H1 (cell line): Measurements from ENCODE around the gene DNAH8. TPM values are rescaled to one million over a fixed set of nuclear protein-coding genes. Genes with fewer than 3 reads are reported as not detected.

Source experiments
- CTCF ChIA-PET: fragments of 300-600 bp; sonication (Branson Sonifier 250); formaldehyde crosslinking; loops from one replicate; lab custom pipeline; 2021; ENCODE audit not compliant: partially characterized antibody; lab: Charles Lee
- POLR2A ChIA-PET: fragments of 300-600 bp; sonication (Branson Sonifier 250); formaldehyde crosslinking; loops from one replicate; lab custom pipeline; 2021; ENCODE audit warnings: inconsistent platforms; ENCODE audit not compliant: partially characterized antibody; lab: Charles Lee
- DNase-seq, 2 experiments: peaks; one replicate each; pipeline versions ENCODE4 v3.0.0 to v3.0.0-alpha.2; 2010 to 2022; ENCODE audit warnings: low spot score in 2 of 2, low read depth in 1 of 2, mixed read lengths in 1 of 2
- FAIRE-seq: peaks from 2 replicates; lab custom pipeline; 2011; peaks lifted over from hg19 to GRCh38; lab: Jason Lieb, UNC
- H2AFZ ChIP-seq: 2 replicates; pipeline ENCODE4 v1.8.1; 2012; ENCODE audit warnings: low read length, inconsistent platforms
- H2AK5ac ChIP-seq: 2 replicates; pipeline ENCODE4 v1.6.1; 2013; ENCODE audit warnings: low read depth, low read length
- H2BK120ac ChIP-seq: replicated peaks from 2 replicates; pipeline ENCODE3; 2013; ENCODE audit warnings: low read depth, low read length, inconsistent platforms
- H2BK12ac ChIP-seq: 2 replicates; pipeline ENCODE4 v1.6.1; 2013; ENCODE audit warnings: low read depth, low read length
- H2BK15ac ChIP-seq: 2 replicates; pipeline ENCODE4 v1.6.1; 2013; ENCODE audit warnings: low read length
- H2BK20ac ChIP-seq: 2 replicates; pipeline ENCODE4 v1.6.1; 2013; ENCODE audit warnings: low read length
- H2BK5ac ChIP-seq: 2 replicates; pipeline ENCODE4 v1.6.1; 2013; ENCODE audit warnings: low read depth, low read length
- H3K14ac ChIP-seq: 2 replicates; pipeline ENCODE4 v1.6.1; 2013; ENCODE audit warnings: inconsistent platforms; ENCODE audit not compliant: insufficient read length
- H3K18ac ChIP-seq: 2 replicates; pipeline ENCODE4 v1.6.1; 2013; ENCODE audit warnings: low read length; ENCODE audit errors: extremely low read depth
- H3K23ac ChIP-seq: 2 replicates; pipeline ENCODE4 v1.6.1; 2013; ENCODE audit warnings: inconsistent platforms; ENCODE audit not compliant: insufficient read length
- H3K23me2 ChIP-seq: 2 replicates; pipeline ENCODE4 v1.6.1; 2013; ENCODE audit warnings: low read depth, low read length
- H3K27ac ChIP-seq: 2 replicates; pipeline ENCODE4 v1.6.1; 2011; ENCODE audit warnings: low read depth, low read length, inconsistent platforms
- H3K27me3 ChIP-seq, 4 experiments: replicated peaks in 1 of 4; 1 replicate in 1 of 4; 2 replicates in 3 of 4; pipeline versions ENCODE4 v1.6.1 to v1.8.1; 2011 to 2013; ENCODE audit warnings: low read length in 3 of 4, mild to moderate bottlenecking in 3 of 4, inconsistent platforms in 2 of 4, mixed read lengths in 2 of 4, moderate library complexity in 1 of 4; ENCODE audit not compliant: control insufficient read depth in 3 of 4, insufficient read depth in 3 of 4; ENCODE audit errors: extremely low read depth in 1 of 4
- H3K36me3 ChIP-seq, 4 experiments: 2 replicates each; pipeline versions ENCODE4 v1.6.1 to v1.8.1; 2011 to 2013; ENCODE audit warnings: mild to moderate bottlenecking in 4 of 4, low read length in 3 of 4, moderate library complexity in 2 of 4, control low read depth in 1 of 4, inconsistent platforms in 1 of 4; ENCODE audit not compliant: insufficient read depth in 4 of 4, control insufficient read depth in 2 of 4
- H3K4ac ChIP-seq: replicated peaks from 2 replicates; pipeline ENCODE3; 2013; ENCODE audit warnings: low read length, low read depth, mixed read lengths, inconsistent platforms; ENCODE audit not compliant: insufficient read length
- H3K4me1 ChIP-seq, 4 experiments: replicated peaks in 1 of 4; 1 replicate in 1 of 4; 2 replicates in 3 of 4; pipeline versions ENCODE4 v1.6.1 to v1.8.1; 2011 to 2013; ENCODE audit warnings: low read length in 3 of 4, inconsistent platforms in 2 of 4, mixed read lengths in 1 of 4; ENCODE audit not compliant: insufficient read depth in 4 of 4, control insufficient read depth in 3 of 4
- H3K4me2 ChIP-seq, 2 experiments: 2 replicates each; pipeline versions ENCODE4 v1.6.1 to v1.8.1; 2011 to 2013; ENCODE audit warnings: low read depth in 2 of 2, low read length in 2 of 2, control low read depth in 1 of 2, inconsistent platforms in 1 of 2, mild to moderate bottlenecking in 1 of 2; ENCODE audit not compliant: insufficient read depth in 1 of 2
- H3K4me3 ChIP-seq, 4 experiments: fragments of 200-600, 300-600 bp in 1 of 4; sonication (generic), shearing (Covaris generic), sonication (Bioruptor Twin) in 1 of 4; 2 replicates each; pipeline versions ENCODE4 v1.5.1 to v1.8.1; 2011 to 2016; ENCODE audit warnings: low read length in 4 of 4, low read depth in 3 of 4, control low read depth in 2 of 4, inconsistent platforms in 2 of 4, mild to moderate bottlenecking in 2 of 4, mixed read lengths in 1 of 4, moderate library complexity in 1 of 4; ENCODE audit not compliant: insufficient read depth in 2 of 4; ENCODE audit errors: extremely low read depth in 1 of 4
- H3K56ac ChIP-seq: replicated peaks from 2 replicates; pipeline ENCODE3; 2013; ENCODE audit warnings: low read depth, mild to moderate bottlenecking, mixed read lengths, low read length, inconsistent platforms; ENCODE audit not compliant: insufficient read length
- H3K79me1 ChIP-seq: 2 replicates; pipeline ENCODE4 v1.6.1; 2013; ENCODE audit warnings: low read depth, low read length, control low read depth
- H3K79me2 ChIP-seq, 2 experiments: 2 replicates each; pipeline versions ENCODE4 v1.6.1 to v1.8.1; 2012 to 2013; ENCODE audit warnings: low read length in 2 of 2, mild to moderate bottlenecking in 2 of 2, inconsistent platforms in 1 of 2; ENCODE audit not compliant: insufficient read depth in 2 of 2, control insufficient read depth in 1 of 2
- H3K9ac ChIP-seq, 4 experiments: replicated peaks in 1 of 4; 1 replicate in 1 of 4; 2 replicates in 3 of 4; pipeline versions ENCODE4 v1.6.1 to v1.8.1; 2011 to 2013; ENCODE audit warnings: low read depth in 3 of 4, low read length in 3 of 4, control low read depth in 2 of 4, mild to moderate bottlenecking in 2 of 4, moderate library complexity in 2 of 4, inconsistent platforms in 1 of 4; ENCODE audit errors: extremely low read depth in 1 of 4
- H3K9me3 ChIP-seq, 2 experiments: 2 replicates each; pipeline versions ENCODE4 v1.6.1 to v1.8.1; 2012 to 2013; ENCODE audit warnings: mild to moderate bottlenecking in 2 of 2, moderate library complexity in 2 of 2, control low read depth in 1 of 2, inconsistent platforms in 1 of 2, low read depth in 1 of 2, low read length in 1 of 2, mixed read lengths in 1 of 2; ENCODE audit not compliant: insufficient read depth in 2 of 2
- H4K20me1 ChIP-seq, 2 experiments: replicated peaks in 1 of 2; 2 replicates each; pipeline versions ENCODE3 to v1.8.1; 2011 to 2013; ENCODE audit warnings: inconsistent platforms in 2 of 2, low read length in 2 of 2, mild to moderate bottlenecking in 1 of 2; ENCODE audit not compliant: insufficient read depth in 2 of 2, control insufficient read depth in 1 of 2
- H4K5ac ChIP-seq: 2 replicates; pipeline ENCODE4 v1.6.1; 2013; ENCODE audit warnings: low read length, low read depth, mixed read lengths, inconsistent platforms; ENCODE audit not compliant: insufficient read length
- H4K8ac ChIP-seq: 2 replicates; pipeline ENCODE4 v1.8.0; 2013; ENCODE audit warnings: mild to moderate bottlenecking, moderate library complexity, low read length, inconsistent platforms; ENCODE audit not compliant: insufficient read depth; ENCODE audit errors: extremely low read depth
- H4K91ac ChIP-seq: replicated peaks from 2 replicates; pipeline ENCODE3; 2013; ENCODE audit warnings: low read length, mixed read lengths, inconsistent platforms; ENCODE audit not compliant: insufficient read length
- BRCA1 ChIP-seq: IDR thresholded peaks from 2 replicates; pipeline ENCODE4 v1.6.1; 2012; ENCODE audit warnings: low read depth, low read length, improper control_type of control experiment
- CHD2 ChIP-seq: IDR thresholded peaks from 2 replicates; pipeline ENCODE4 v1.6.1; 2012; ENCODE audit warnings: low read length, improper control_type of control experiment
- CTBP2 ChIP-seq: IDR thresholded peaks from 2 replicates; pipeline ENCODE4 v1.7.0; 2011; ENCODE audit warnings: borderline replicate concordance, mild to moderate bottlenecking, moderate library complexity, mixed read lengths, low read length; ENCODE audit not compliant: insufficient read depth, insufficient read length
- EP300 ChIP-seq, 2 experiments: IDR thresholded peaks; 1 replicate in 1 of 2; 2 replicates in 1 of 2; pipeline ENCODE4 v1.6.1; 2011 to 2012; ENCODE audit warnings: low read depth in 2 of 2, low read length in 2 of 2, mild to moderate bottlenecking in 2 of 2, borderline replicate concordance in 1 of 2, inconsistent platforms in 1 of 2, moderate library complexity in 1 of 2
- FOSL1 ChIP-seq: IDR thresholded peaks from 2 replicates; pipeline ENCODE4 v1.6.1; 2011; ENCODE audit warnings: mild to moderate bottlenecking, low read depth, low read length, moderate library complexity; ENCODE audit not compliant: insufficient read depth
- HDAC6 ChIP-seq: IDR thresholded peaks from one replicate; pipeline ENCODE4 v1.7.1; 2012; ENCODE audit warnings: low read depth, mild to moderate bottlenecking, inconsistent platforms, low read length, moderate library complexity
- KDM5A ChIP-seq: fragments of 200-600 bp; IDR thresholded peaks from 2 replicates; pipeline ENCODE4 v1.7.1; 2012; ENCODE audit warnings: mild to moderate bottlenecking, low read length, inconsistent platforms, mixed read lengths
- RNF2 ChIP-seq: fragments of 200-900, 300-1000 bp; sonication (generic); IDR thresholded peaks from 2 replicates; pipeline ENCODE4 v1.7.1; 2016; ENCODE audit warnings: borderline replicate concordance, low read depth, mild to moderate bottlenecking, antibody characterized with exemption, low read length; ENCODE audit not compliant: poor library complexity, severe bottlenecking; ENCODE audit errors: missing control alignments
- SP4 ChIP-seq: IDR thresholded peaks from 2 replicates; pipeline ENCODE4 v1.6.1; 2012; ENCODE audit warnings: low read length, inconsistent platforms
- TAF1 ChIP-seq: IDR thresholded peaks from 2 replicates; pipeline ENCODE4 v1.6.1; 2011; ENCODE audit warnings: mild to moderate bottlenecking, low read depth, low read length
- TBP ChIP-seq: IDR thresholded peaks from 2 replicates; pipeline ENCODE4 v1.6.1; 2011; ENCODE audit warnings: low read depth, low read length, improper control_type of control experiment
- WGBS, 2 experiments: shearing (Covaris generic) in 1 of 2; methylation state at CpG; one replicate each; pipeline versions ENCODE4 v1.1.6 to v1.1.7; 2013 to 2015; ENCODE audit warnings: low lambda C conversion rate in 2 of 2, mixed read lengths in 2 of 2, inconsistent platforms in 1 of 2, low coverage in 1 of 2, missing lambda C conversion rate in 1 of 2; ENCODE audit not compliant: insufficient replicate concordance in 2 of 2, insufficient coverage in 1 of 2, insufficient read length in 1 of 2; ENCODE audit errors: extremely low coverage in 1 of 2, missing lambda C conversion rate in 1 of 2; 5-methylcytosine and 5-hydroxymethylcytosine counted together
- polyA plus RNA-seq, 7 experiments: library from polyadenylated mRNA; depleted of rRNA in 3 of 7; stranded (reverse) in 5 of 7; unstranded in 2 of 7; fragments of >200 nt in 5 of 7; fragments of 200-250 nt in 2 of 7; gene quantifications; 1 replicate in 5 of 7; 2 replicates in 1 of 7; 4 replicates in 1 of 7; pipeline versions ENCODE4 v1.2.1 to v1.2.3, GENCODE V29; 2011 to 2013; ENCODE audit warnings: missing spikeins in 2 of 7, mixed read lengths in 2 of 7
- total RNA-seq: library from RNA; stranded (reverse); fragmentation: NEBNext Ultra II Directional; extraction: Animal tissue kit (Norgen Biotek cat#: 25700); gene quantifications from 2 replicates; pipeline ENCODE4 v1.2.1, GENCODE V29; 2021
- TF ChIP-seq, protein P1 (sequence below), 3 experiments: IDR thresholded peaks; 1 replicate in 2 of 3; 2 replicates in 1 of 3; pipeline versions ENCODE4 v1.5.1 to v1.6.1; 2011; ENCODE audit warnings: low read length in 3 of 3, mild to moderate bottlenecking in 3 of 3, inconsistent platforms in 2 of 3, low read depth in 1 of 3, moderate library complexity in 1 of 3; ENCODE audit not compliant: insufficient read depth in 1 of 3; ENCODE audit errors: control extremely low read depth in 1 of 3

DNAH8 gene
- total and polyA plus RNA-seq, 2 of the 8 experiments (the other 6 are each of a cell fraction or from before 2014, with no cell fraction given) = under 0.01 TPM; not detected in 1

- Histone ChIP-seq H4K8ac (no peak overlapping the region), H2BK120ac (no peak overlapping the region), H3K14ac (no peak overlapping the region), H3K4me2 (no peak overlapping the region), H3K4ac (no peak overlapping the region), H3K27ac (no peak overlapping the region), H4K91ac (no peak overlapping the region), H3K9ac (no peak overlapping the region), H2BK5ac (no peak overlapping the region), H3K4me1 (no peaks in the 10 kb centered on the region; a peak in 1 of 7 replicates), H4K20me1 (no peaks in the 10 kb centered on the region), H2AK5ac (no peak overlapping the region), H3K9me3 (no peaks in the 10 kb centered on the region), H3K27me3 (no peaks in the 10 kb centered on the region), H3K4me3 (no peak overlapping the region), H3K79me1 (no peaks in the 10 kb centered on the region), H3K79me2 (no peaks in the 10 kb centered on the region), H2BK20ac (no peak overlapping the region), H3K23me2 (no peaks in the 10 kb centered on the region), H2AFZ (no peak overlapping the region), H2BK15ac (no peak overlapping the region), H3K23ac (no peak overlapping the region), H4K5ac (no peak overlapping the region), H3K56ac (no peak overlapping the region), H2BK12ac (no peak overlapping the region), H3K36me3 (no peaks in the 10 kb centered on the region), H3K18ac (no peak overlapping the region)
- FAIRE-seq (no peak), DNase-seq (no peak)
- whole genome bisulfite sequencing, 2 experiments = 91% methylated on average over 3 of the region's 3 CpGs; no CpG with 5 or more reads in 1 of the 2 experiments
- CTCF ChIA-PET = interaction anchor here (0.6 to 1.3 kb wide), 2 partner anchors 8 to 19 kb away, joined by 3 to 4 read pairs; no protein-coding TSS in a partner anchor
- POLR2A ChIA-PET = no interaction called here
- TF ChIP-seq SP4 (no peak), KDM5A (no peak), BRCA1 (no peak), EP300 (IDR thresholded peaks at IDR 0.05; ENCODE audit: borderline replicate concordance in 1 of 2, low read depth in 2 of 2, low read length in 2 of 2) (no peak), CTBP2 (no peak), TBP (no peak), RNF2 (no peak), HDAC6 (no peak), TAF1 (no peak), CHD2 (no peak), FOSL1 (no peak)
- TF ChIP-seq, protein P1, sequence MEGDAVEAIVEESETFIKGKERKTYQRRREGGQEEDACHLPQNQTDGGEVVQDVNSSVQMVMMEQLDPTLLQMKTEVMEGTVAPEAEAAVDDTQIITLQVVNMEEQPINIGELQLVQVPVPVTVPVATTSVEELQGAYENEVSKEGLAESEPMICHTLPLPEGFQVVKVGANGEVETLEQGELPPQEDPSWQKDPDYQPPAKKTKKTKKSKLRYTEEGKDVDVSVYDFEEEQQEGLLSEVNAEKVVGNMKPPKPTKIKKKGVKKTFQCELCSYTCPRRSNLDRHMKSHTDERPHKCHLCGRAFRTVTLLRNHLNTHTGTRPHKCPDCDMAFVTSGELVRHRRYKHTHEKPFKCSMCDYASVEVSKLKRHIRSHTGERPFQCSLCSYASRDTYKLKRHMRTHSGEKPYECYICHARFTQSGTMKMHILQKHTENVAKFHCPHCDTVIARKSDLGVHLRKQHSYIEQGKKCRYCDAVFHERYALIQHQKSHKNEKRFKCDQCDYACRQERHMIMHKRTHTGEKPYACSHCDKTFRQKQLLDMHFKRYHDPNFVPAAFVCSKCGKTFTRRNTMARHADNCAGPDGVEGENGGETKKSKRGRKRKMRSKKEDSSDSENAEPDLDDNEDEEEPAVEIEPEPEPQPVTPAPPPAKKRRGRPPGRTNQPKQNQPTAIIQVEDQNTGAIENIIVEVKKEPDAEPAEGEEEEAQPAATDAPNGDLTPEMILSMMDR (IDR thresholded peaks at IDR 0.05; ENCODE audit: control extremely low read depth in 1 of 3, insufficient read depth in 1 of 3, low read depth in 1 of 3, low read length in 3 of 3) = no peak
Observed at GRCh38 chr6:38794682-38795081, 79.6 kb downstream of the DNAH8 start.
